GM23338 (cell line): ENCODE measurements around the gene TNS4. TPM values are rescaled to one million over a fixed set of nuclear protein-coding genes. Genes with fewer than 3 reads are reported as not detected.

Experiments
- ATAC-seq: fragments of 200-7000 bp; cut with Tn5 transposase; 3 replicates; pipeline ENCODE4 v1.9.1; 2020
- DNase-seq: peaks from one replicate; pipeline ENCODE4 v3.0.0-alpha.2; 2015; ENCODE audit warnings: low spot score
- H2AFZ ChIP-seq: fragments of 200-600 bp; sonication (generic); 2 replicates; pipeline ENCODE4 v1.8.0; 2016; ENCODE audit warnings: antibody characterized with exemption, mild to moderate bottlenecking, moderate library complexity
- H3F3A ChIP-seq: fragments of 200-600 bp; sonication (generic); replicated peaks from 2 replicates; pipeline ENCODE4 v1.8.0; 2017; ENCODE audit warnings: antibody characterized with exemption, mixed run types, low read depth
- H3K27ac ChIP-seq: fragments of 200-600 bp; sonication (generic); 2 replicates; pipeline ENCODE4 v1.6.1; 2016; ENCODE audit warnings: low read depth
- H3K27me3 ChIP-seq: fragments of 200-600 bp; sonication (generic); 2 replicates; pipeline ENCODE4 v1.8.0; 2016; ENCODE audit warnings: mild to moderate bottlenecking, mixed run types, moderate library complexity; ENCODE audit not compliant: insufficient read depth
- H3K36me3 ChIP-seq: fragments of 200-600 bp; sonication (generic); 2 replicates; pipeline ENCODE4 v1.8.0; 2016; ENCODE audit warnings: mild to moderate bottlenecking; ENCODE audit not compliant: insufficient read depth
- H3K4me1 ChIP-seq: fragments of 200-600 bp; sonication (generic); 2 replicates; pipeline ENCODE4 v1.8.0; 2016; ENCODE audit warnings: mild to moderate bottlenecking, moderate library complexity; ENCODE audit not compliant: insufficient read depth
- H3K4me2 ChIP-seq: fragments of 200-600 bp; sonication (generic); 2 replicates; pipeline ENCODE4 v1.7.1; 2017; ENCODE audit warnings: mixed run types
- H3K4me3 ChIP-seq: fragments of 200-600 bp; sonication (generic); 2 replicates; pipeline ENCODE4 v1.6.1; 2016; ENCODE audit warnings: mixed run types
- H3K79me2 ChIP-seq: fragments of 200-600 bp; sonication (generic); replicated peaks from 2 replicates; pipeline ENCODE4 v1.8.0; 2017; ENCODE audit warnings: mild to moderate bottlenecking; ENCODE audit not compliant: insufficient read depth
- H3K9me2 ChIP-seq: fragments of 200-600 bp; sonication (generic); 2 replicates; pipeline ENCODE4 v1.8.0; 2017; ENCODE audit not compliant: insufficient read depth
- H4K20me1 ChIP-seq: fragments of 200-600 bp; sonication (generic); replicated peaks from 2 replicates; pipeline ENCODE4 v1.8.0; 2017; ENCODE audit warnings: mild to moderate bottlenecking; ENCODE audit not compliant: insufficient read depth
- H3K27ac Mint-ChIP-seq: 2 replicates; pipeline ENCODE4 v1.8.0; 2020; ENCODE audit warnings: inconsistent platforms, mild to moderate bottlenecking, moderate library complexity, mixed read lengths
- H3K27me3 Mint-ChIP-seq: 3 replicates; pipeline ENCODE4 v1.8.0; 2022; ENCODE audit warnings: low read depth, mild to moderate bottlenecking, moderate library complexity, mixed read lengths, inconsistent platforms; ENCODE audit not compliant: insufficient read depth, poor library complexity
- H3K36me3 Mint-ChIP-seq: 3 replicates; pipeline ENCODE4 v1.8.0; 2021; ENCODE audit warnings: low read depth, mild to moderate bottlenecking, inconsistent platforms, moderate library complexity, mixed read lengths
- H3K4me1 Mint-ChIP-seq: 3 replicates; pipeline ENCODE4 v1.8.0; 2020; ENCODE audit warnings: mild to moderate bottlenecking, inconsistent platforms, mixed read lengths
- H3K4me3 Mint-ChIP-seq: 3 replicates; pipeline ENCODE4 v1.8.0; 2021; ENCODE audit warnings: moderate library complexity, mild to moderate bottlenecking, inconsistent platforms, mixed read lengths
- H3K9me3 Mint-ChIP-seq: 3 replicates; pipeline ENCODE4 v1.8.0; 2020; ENCODE audit warnings: moderate library complexity, mild to moderate bottlenecking, inconsistent platforms, mixed read lengths
- CREB1 ChIP-seq: fragments of 250-450 bp; sonication (Bioruptor Pico); IDR thresholded peaks from 2 replicates; pipeline ENCODE4 v1.5.0; 2020; ENCODE audit warnings: low read depth, mild to moderate bottlenecking, moderate library complexity
- CTCF ChIP-seq, 2 experiments: fragments of 200-600 bp in 1 of 2; sonication (generic) in 1 of 2; conservative IDR thresholded peaks; 2 replicates each; pipeline versions ENCODE4 v1.5.1 to v1.6.1; 2016 to 2017; ENCODE audit warnings: antibody characterized with exemption in 2 of 2, low read depth in 2 of 2, mild to moderate bottlenecking in 2 of 2, moderate library complexity in 1 of 2
- ETS1 ChIP-seq: IDR thresholded peaks from 2 replicates; pipeline ENCODE4 v1.6.1; 2016; ENCODE audit warnings: antibody characterized with exemption
- EZH2 ChIP-seq: fragments of 200-600 bp; sonication (generic); IDR thresholded peaks from one replicate; pipeline ENCODE4 v1.8.0; 2017; ENCODE audit warnings: antibody characterized with exemption, mild to moderate bottlenecking, low read depth; ENCODE audit not compliant: unreplicated experiment
- EZH2phosphoT487 ChIP-seq: fragments of 200-600 bp; sonication (generic); IDR thresholded peaks from one replicate; pipeline ENCODE4 v1.8.1; 2018; ENCODE audit warnings: antibody characterized with exemption; ENCODE audit not compliant: unreplicated experiment
- JUNB ChIP-seq: IDR thresholded peaks from one replicate; pipeline ENCODE4 v1.6.1; 2016; ENCODE audit warnings: antibody characterized with exemption; ENCODE audit not compliant: unreplicated experiment
- POLR2AphosphoS5 ChIP-seq: IDR thresholded peaks from 2 replicates; pipeline ENCODE4 v1.6.1; 2016; ENCODE audit warnings: antibody characterized with exemption, low read depth
- REST ChIP-seq: IDR thresholded peaks from one replicate; pipeline ENCODE4 v1.6.1; 2018; ENCODE audit warnings: antibody characterized with exemption; ENCODE audit not compliant: unreplicated experiment
- ZNF114 ChIP-seq: fragments of 250-450 bp; sonication (Bioruptor Pico); IDR thresholded peaks from 2 replicates; pipeline ENCODE4 v1.5.0; 2020; ENCODE audit warnings: mild to moderate bottlenecking, moderate library complexity
- ZNF331 ChIP-seq: fragments of 250-450 bp; sonication (Bioruptor Pico); IDR thresholded peaks from 2 replicates; pipeline ENCODE4 v1.5.0; 2020; ENCODE audit warnings: low read depth, mild to moderate bottlenecking, moderate library complexity
- ZNF462 ChIP-seq: fragments of 250-450 bp; sonication (Bioruptor Pico); IDR thresholded peaks from 2 replicates; pipeline ENCODE4 v1.5.0; 2020; ENCODE audit warnings: mild to moderate bottlenecking, moderate library complexity
- polyA plus RNA-seq: library from polyadenylated mRNA; unstranded; fragments of >200 nt; fragmentation: Nextera tagmentation; extraction: Ambion mirVana; gene quantifications from 2 replicates; pipeline ENCODE4 v1.2.1, GENCODE V29; 2016
- total RNA-seq: library from RNA; depleted of rRNA; stranded (reverse); fragments of >200 nt; shearing (Covaris generic); gene quantifications from 2 replicates; pipeline ENCODE4 v1.2.3, GENCODE V29; 2014

Gene TNS4
- total and polyA plus RNA-seq, 2 experiments from 2014 or later: 0.31 to 4.9 TPM

GRCh38 chr17:40496170-40496569, 5.3 kb downstream of the TNS4 start:
- no peaks in the 10 kb centered on the region for H3K27me3 ChIP-seq
- no peaks in the 10 kb centered on the region for H3K9me2 ChIP-seq
- Mint-ChIP-seq H3K4me1 (peaks cover 42% of the 10 kb centered on the region), H3K9me3 (peaks cover 3% of the 10 kb centered on the region; the same call in 2 of the 3 replicates), H3K36me3 (no peaks in the 10 kb centered on the region; the same call in 2 of the 3 replicates), H3K4me3 (no peak overlapping the region), H3K27ac (no peak overlapping the region), H3K27me3 (peaks cover 8% of the 10 kb centered on the region)
- TF ChIP-seq REST (no peak), EZH2phosphoT487 (no peak), CTCF (conservative IDR thresholded peaks at IDR 0.05; ENCODE audit: low read depth in 2 of 2) (no peak), JUNB (no peak), ZNF462 (CRISPR knock-in tag) (no peak), POLR2AphosphoS5 (no peak), ETS1 (no peak), EZH2 (no peak), ZNF331 (CRISPR knock-in tag) (no peak), CREB1 (CRISPR knock-in tag) (no peak), ZNF114 (no peak)
- H3K36me3 ChIP-seq: no peaks in the 10 kb centered on the region
- H3K4me3 ChIP-seq: no peak overlapping the region
- H3K4me1 ChIP-seq: peaks cover 34% of the 10 kb centered on the region
- no peak overlapping the region for H3K4me2 ChIP-seq
- no peak for DNase-seq
- no peak for ATAC-seq
- H4K20me1 ChIP-seq: no peaks in the 10 kb centered on the region
- H2AFZ ChIP-seq: no peak overlapping the region
- H3K27ac ChIP-seq: no peak overlapping the region
- H3K79me2 ChIP-seq: no peaks in the 10 kb centered on the region
- peaks cover 14% of the 10 kb centered on the region for H3F3A ChIP-seq
